SU-DHL-6 (cell line): ENCODE data around the gene LGR4.

Source experiments
- EZH2phosphoT487 ChIP-seq: fragments of 200-600 bp; sonication (generic), shearing (Covaris generic); conservative IDR thresholded peaks from 2 replicates; pipeline ENCODE4 v1.6.1; 2018; ENCODE audit warnings: mild to moderate bottlenecking, antibody characterized with exemption, low read length, moderate library complexity, mixed read lengths
- TF ChIP-seq, protein P1 (sequence below): fragments of 200-600 bp; sonication (generic); IDR thresholded peaks from one replicate; pipeline ENCODE4 v1.5.1; 2017; ENCODE audit warnings: antibody characterized with exemption, mild to moderate bottlenecking, low read length, moderate library complexity; ENCODE audit not compliant: insufficient read depth, poor library complexity, severe bottlenecking

DNA sequence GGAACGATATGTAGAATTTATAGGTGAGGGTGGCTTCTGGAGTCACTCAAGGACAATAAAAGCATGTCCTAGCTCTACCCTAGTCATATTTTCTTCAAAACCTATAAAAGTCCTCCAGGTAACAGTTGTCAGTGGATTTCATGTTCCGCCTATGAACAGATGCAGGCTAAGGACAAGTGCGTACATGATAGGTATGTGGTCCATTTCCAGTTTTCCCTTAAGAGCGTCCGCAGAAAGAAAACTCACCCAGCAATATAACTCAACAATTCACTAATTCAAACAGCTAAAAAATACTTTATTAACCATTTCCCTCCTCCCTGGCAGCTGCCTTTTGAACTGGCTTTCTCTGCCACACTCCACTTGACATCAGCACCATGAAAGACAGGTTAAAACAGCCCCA is 59.4 kb downstream of the LGR4 start:
- TF ChIP-seq, protein P1, sequence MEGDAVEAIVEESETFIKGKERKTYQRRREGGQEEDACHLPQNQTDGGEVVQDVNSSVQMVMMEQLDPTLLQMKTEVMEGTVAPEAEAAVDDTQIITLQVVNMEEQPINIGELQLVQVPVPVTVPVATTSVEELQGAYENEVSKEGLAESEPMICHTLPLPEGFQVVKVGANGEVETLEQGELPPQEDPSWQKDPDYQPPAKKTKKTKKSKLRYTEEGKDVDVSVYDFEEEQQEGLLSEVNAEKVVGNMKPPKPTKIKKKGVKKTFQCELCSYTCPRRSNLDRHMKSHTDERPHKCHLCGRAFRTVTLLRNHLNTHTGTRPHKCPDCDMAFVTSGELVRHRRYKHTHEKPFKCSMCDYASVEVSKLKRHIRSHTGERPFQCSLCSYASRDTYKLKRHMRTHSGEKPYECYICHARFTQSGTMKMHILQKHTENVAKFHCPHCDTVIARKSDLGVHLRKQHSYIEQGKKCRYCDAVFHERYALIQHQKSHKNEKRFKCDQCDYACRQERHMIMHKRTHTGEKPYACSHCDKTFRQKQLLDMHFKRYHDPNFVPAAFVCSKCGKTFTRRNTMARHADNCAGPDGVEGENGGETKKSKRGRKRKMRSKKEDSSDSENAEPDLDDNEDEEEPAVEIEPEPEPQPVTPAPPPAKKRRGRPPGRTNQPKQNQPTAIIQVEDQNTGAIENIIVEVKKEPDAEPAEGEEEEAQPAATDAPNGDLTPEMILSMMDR: no peak
- TF ChIP-seq EZH2phosphoT487: no peak
